Ishikawa (cell line): ENCODE results near the gene DHRS7C.

Experiments
- CEBPB ChIP-seq: IDR thresholded peaks from 2 replicates; pipeline ENCODE4 v1.6.1; 2012
- CREB1 ChIP-seq: IDR thresholded peaks from 2 replicates; pipeline ENCODE4 v1.6.1; 2012; ENCODE audit warnings: low read depth
- EGR1 ChIP-seq: IDR thresholded peaks from 2 replicates; pipeline ENCODE4 v1.6.1; 2012
- EP300 ChIP-seq: IDR thresholded peaks from 2 replicates; pipeline ENCODE4 v1.6.1; 2012; ENCODE audit warnings: borderline replicate concordance
- FOXM1 ChIP-seq: IDR thresholded peaks from 2 replicates; pipeline ENCODE4 v1.6.1; 2012; ENCODE audit warnings: low read depth, borderline replicate concordance
- NFIC ChIP-seq: IDR thresholded peaks from 2 replicates; pipeline ENCODE4 v1.6.1; 2012
- RAD21 ChIP-seq: IDR thresholded peaks from 2 replicates; pipeline ENCODE4 v1.6.1; 2012; ENCODE audit warnings: low read depth
- TAF1 ChIP-seq: IDR thresholded peaks from 2 replicates; pipeline ENCODE4 v1.6.1; 2012; ENCODE audit warnings: low read depth, mild to moderate bottlenecking
- TCF12 ChIP-seq: IDR thresholded peaks from 2 replicates; pipeline ENCODE4 v1.6.1; 2012; ENCODE audit warnings: low read depth
- TEAD4 ChIP-seq: IDR thresholded peaks from 2 replicates; pipeline ENCODE4 v1.6.1; 2012
- YY1 ChIP-seq: IDR thresholded peaks from 2 replicates; pipeline ENCODE4 v1.6.1; 2012; ENCODE audit warnings: low read depth
- ZBTB7A ChIP-seq: IDR thresholded peaks from 2 replicates; pipeline ENCODE4 v1.6.1; 2012; ENCODE audit warnings: low read depth
- TF ChIP-seq, protein P1 (sequence below): IDR thresholded peaks from 2 replicates; pipeline ENCODE4 v1.6.1; 2012
- TF ChIP-seq, protein P2 (sequence below): IDR thresholded peaks from 2 replicates; pipeline ENCODE4 v1.6.1; 2012
- TF ChIP-seq, protein P3 (sequence below): IDR thresholded peaks from 2 replicates; pipeline ENCODE4 v1.6.1; 2012; ENCODE audit warnings: low read depth, mild to moderate bottlenecking

The DHRS7C gene

DNA sequence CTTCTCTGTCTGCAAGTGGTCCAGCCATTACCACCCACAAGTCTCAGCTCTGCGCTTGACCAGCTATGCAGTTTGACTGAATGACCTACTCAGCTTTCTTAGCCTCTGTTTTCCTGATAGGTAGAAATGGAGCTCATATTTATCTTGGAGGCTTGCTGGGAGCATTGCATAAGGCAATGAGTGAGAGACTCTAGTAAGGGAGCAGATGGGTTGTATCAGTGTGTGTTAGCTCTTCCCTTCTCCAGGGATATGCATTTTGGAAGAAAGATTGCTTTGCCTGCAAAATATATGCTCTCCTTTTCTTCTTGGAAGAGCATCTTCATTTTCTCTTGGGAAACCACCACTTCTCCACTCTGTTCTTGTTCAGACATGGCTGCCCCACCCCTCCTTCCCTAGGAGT is 26.1 kb downstream of the DHRS7C start:
- no peak for TF ChIP-seq TAF1
- no peak for TF ChIP-seq EGR1
- no peak for TF ChIP-seq RAD21
- no peak for TF ChIP-seq NFIC
- no peak for TF ChIP-seq EP300
- TF ChIP-seq CEBPB: no peak
- no peak for TF ChIP-seq CREB1
- TF ChIP-seq TCF12: no peak
- TF ChIP-seq, protein P1, sequence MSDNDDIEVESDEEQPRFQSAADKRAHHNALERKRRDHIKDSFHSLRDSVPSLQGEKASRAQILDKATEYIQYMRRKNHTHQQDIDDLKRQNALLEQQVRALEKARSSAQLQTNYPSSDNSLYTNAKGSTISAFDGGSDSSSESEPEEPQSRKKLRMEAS: no peak
- no peak for TF ChIP-seq ZBTB7A

DNA sequence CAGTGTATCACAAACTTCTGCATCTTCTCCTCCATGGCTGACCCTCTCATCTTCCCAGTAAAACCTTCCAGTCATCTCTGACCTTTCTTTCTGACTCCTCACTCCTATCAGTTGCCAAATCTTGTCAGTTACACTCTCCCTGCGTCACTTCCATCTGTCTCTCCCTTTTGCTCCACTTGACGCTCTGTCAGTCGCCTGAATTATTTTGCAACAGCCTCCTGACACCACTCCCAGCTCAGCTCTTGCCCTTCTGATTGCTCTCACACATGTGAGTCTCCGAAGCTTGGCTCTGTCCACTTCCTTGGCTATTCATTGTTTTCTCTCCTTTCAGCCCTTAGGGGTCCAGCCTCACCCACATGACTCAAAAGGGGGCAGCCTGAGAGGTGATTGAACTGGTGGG is 27.7 kb downstream of the DHRS7C start:
- TF ChIP-seq CEBPB (no peak), CREB1 (no peak), RAD21 (no peak), EP300 (no peak), FOXM1 (no peak)

GRCh38 chr17:9760266-9760665 is 31.1 kb downstream of the DHRS7C start:
- TF ChIP-seq, protein P2, sequence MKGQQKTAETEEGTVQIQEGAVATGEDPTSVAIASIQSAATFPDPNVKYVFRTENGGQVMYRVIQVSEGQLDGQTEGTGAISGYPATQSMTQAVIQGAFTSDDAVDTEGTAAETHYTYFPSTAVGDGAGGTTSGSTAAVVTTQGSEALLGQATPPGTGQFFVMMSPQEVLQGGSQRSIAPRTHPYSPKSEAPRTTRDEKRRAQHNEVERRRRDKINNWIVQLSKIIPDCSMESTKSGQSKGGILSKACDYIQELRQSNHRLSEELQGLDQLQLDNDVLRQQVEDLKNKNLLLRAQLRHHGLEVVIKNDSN: no peak
- no peak for TF ChIP-seq RAD21
- TF ChIP-seq EGR1: no peak
- no peak for TF ChIP-seq TAF1
- no peak for TF ChIP-seq CREB1
- TF ChIP-seq YY1: no peak
- no peak for TF ChIP-seq FOXM1
- TF ChIP-seq TCF12: no peak
- TF ChIP-seq ZBTB7A: no peak
- no peak for TF ChIP-seq CEBPB
- TF ChIP-seq, protein P3, sequence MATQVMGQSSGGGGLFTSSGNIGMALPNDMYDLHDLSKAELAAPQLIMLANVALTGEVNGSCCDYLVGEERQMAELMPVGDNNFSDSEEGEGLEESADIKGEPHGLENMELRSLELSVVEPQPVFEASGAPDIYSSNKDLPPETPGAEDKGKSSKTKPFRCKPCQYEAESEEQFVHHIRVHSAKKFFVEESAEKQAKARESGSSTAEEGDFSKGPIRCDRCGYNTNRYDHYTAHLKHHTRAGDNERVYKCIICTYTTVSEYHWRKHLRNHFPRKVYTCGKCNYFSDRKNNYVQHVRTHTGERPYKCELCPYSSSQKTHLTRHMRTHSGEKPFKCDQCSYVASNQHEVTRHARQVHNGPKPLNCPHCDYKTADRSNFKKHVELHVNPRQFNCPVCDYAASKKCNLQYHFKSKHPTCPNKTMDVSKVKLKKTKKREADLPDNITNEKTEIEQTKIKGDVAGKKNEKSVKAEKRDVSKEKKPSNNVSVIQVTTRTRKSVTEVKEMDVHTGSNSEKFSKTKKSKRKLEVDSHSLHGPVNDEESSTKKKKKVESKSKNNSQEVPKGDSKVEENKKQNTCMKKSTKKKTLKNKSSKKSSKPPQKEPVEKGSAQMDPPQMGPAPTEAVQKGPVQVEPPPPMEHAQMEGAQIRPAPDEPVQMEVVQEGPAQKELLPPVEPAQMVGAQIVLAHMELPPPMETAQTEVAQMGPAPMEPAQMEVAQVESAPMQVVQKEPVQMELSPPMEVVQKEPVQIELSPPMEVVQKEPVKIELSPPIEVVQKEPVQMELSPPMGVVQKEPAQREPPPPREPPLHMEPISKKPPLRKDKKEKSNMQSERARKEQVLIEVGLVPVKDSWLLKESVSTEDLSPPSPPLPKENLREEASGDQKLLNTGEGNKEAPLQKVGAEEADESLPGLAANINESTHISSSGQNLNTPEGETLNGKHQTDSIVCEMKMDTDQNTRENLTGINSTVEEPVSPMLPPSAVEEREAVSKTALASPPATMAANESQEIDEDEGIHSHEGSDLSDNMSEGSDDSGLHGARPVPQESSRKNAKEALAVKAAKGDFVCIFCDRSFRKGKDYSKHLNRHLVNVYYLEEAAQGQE: no peak
- TF ChIP-seq, protein P1: no peak
- TF ChIP-seq NFIC: no peak
- no peak for TF ChIP-seq TEAD4
- no peak for TF ChIP-seq EP300

- TF ChIP-seq, protein P1: no peak
- no peak for TF ChIP-seq EP300
- TF ChIP-seq TEAD4: no peak
- TF ChIP-seq FOXM1: no peak
Observed at GRCh38 chr17:9755083-9755482, 36.3 kb downstream of the DHRS7C start.

GRCh38 chr17:9750524-9750923 is 40.9 kb downstream of the DHRS7C start:
- TF ChIP-seq CEBPB: no peak
- TF ChIP-seq RAD21: no peak
- TF ChIP-seq, protein P2: no peak
- no peak for TF ChIP-seq CREB1
- no peak for TF ChIP-seq TEAD4
- no peak for TF ChIP-seq EP300

DNA sequence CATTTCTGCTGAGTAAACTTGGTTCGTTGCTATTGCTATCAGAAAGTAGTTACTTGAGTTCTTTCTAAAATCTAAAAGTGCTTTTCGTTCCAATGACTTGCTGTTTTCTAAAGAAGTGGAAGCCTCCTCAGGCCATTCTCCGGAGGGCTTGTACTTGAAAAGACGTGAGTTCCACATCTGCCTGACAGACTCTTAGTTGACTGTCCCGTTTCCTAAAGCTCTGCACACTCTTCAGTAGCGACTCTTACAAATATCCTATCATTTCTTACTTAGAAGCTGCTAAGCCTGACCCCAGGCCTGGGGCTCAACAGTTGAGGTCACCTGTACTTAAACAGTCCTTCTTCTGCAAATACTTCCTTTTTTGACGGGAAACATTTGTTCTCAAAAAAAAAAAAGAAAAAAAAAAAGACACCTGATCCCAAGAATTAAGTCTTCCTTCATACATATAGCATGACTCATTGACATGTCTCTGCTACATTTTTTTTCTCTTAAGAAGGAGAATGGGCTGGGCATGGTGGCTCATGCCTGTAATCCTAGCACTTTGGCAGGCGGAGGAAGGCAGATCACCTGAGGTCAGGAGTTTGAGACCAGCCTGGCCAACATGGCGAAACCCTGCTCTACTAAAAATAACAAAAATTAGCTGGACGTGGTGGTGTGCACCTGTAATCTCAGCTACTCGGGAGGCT is 61.5 kb downstream of the DHRS7C start:
- TF ChIP-seq, protein P2: no peak
- TF ChIP-seq, protein P3: no peak
- TF ChIP-seq TAF1: no peak
- TF ChIP-seq, protein P1: no peak
- TF ChIP-seq YY1: no peak
